Activated CD4-positive, alpha-beta T cell treated with anti-CD3 and anti-CD28 coated beads for 36 hours (primary cell): ENCODE measurements around the gene TNFSF8. TPM values are rescaled to one million over a fixed set of nuclear protein-coding genes. Genes with fewer than 3 reads are reported as not detected.

Experiments used
- ATAC-seq: fragments of 200-7000 bp; cut with Tn5 transposase; one replicate; pipeline ENCODE4 v1.10.0; 2021; ENCODE audit warnings: mild to moderate bottlenecking, moderate library complexity
- CTCF ChIA-PET: fragments of 350-600 bp; sonication (Branson Sonifier 250); formaldehyde crosslinking; loops from one replicate; lab custom pipeline; 2021; ENCODE audit warnings: antibody characterized with exemption; lab: Charles Lee
- POLR2A ChIA-PET: fragments of 350-600 bp; sonication (Branson Sonifier 250); formaldehyde crosslinking; loops from one replicate; lab custom pipeline; 2021; ENCODE audit warnings: antibody characterized with exemption, inconsistent platforms; lab: Charles Lee
- DNase-seq: peaks from one replicate; pipeline ENCODE4 v3.0.0-alpha.2; 2020
- H3K27ac Mint-ChIP-seq: one replicate; pipeline ENCODE4 v1.8.0; 2021; ENCODE audit warnings: mixed read lengths
- H3K27me3 Mint-ChIP-seq: one replicate; pipeline ENCODE4 v1.8.0; 2021; ENCODE audit warnings: mixed read lengths
- H3K36me3 Mint-ChIP-seq: one replicate; pipeline ENCODE4 v1.8.0; 2021; ENCODE audit warnings: low read depth, mixed read lengths
- H3K4me1 Mint-ChIP-seq: one replicate; pipeline ENCODE4 v1.8.0; 2021; ENCODE audit warnings: mixed read lengths
- H3K4me3 Mint-ChIP-seq: one replicate; pipeline ENCODE4 v1.8.0; 2021; ENCODE audit warnings: mild to moderate bottlenecking, moderate library complexity, mixed read lengths
- H3K9me3 Mint-ChIP-seq: one replicate; pipeline ENCODE4 v1.8.0; 2021; ENCODE audit warnings: low read depth, mixed read lengths
- intact Hi-C, 2 experiments: fragments of 100-400 bp; cut with DNase I in 1 of 2; cut with micrococcal nuclease in 1 of 2; formaldehyde crosslinking; loops; one replicate each; pipeline versions ENCODE4 v1.14.2 to v1.15.1; 2022 to 2024; cut with DNase I, micrococcal nuclease
- total RNA-seq, 2 experiments: library from RNA; stranded (reverse); gene quantifications; one replicate each; pipeline ENCODE4 v1.2.3, GENCODE V29; 2021

The TNFSF8 gene, protein sequence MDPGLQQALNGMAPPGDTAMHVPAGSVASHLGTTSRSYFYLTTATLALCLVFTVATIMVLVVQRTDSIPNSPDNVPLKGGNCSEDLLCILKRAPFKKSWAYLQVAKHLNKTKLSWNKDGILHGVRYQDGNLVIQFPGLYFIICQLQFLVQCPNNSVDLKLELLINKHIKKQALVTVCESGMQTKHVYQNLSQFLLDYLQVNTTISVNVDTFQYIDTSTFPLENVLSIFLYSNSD
- 10 to 100 TPM; 42.3 to 48.2 TPM for total RNA-seq

DNA sequence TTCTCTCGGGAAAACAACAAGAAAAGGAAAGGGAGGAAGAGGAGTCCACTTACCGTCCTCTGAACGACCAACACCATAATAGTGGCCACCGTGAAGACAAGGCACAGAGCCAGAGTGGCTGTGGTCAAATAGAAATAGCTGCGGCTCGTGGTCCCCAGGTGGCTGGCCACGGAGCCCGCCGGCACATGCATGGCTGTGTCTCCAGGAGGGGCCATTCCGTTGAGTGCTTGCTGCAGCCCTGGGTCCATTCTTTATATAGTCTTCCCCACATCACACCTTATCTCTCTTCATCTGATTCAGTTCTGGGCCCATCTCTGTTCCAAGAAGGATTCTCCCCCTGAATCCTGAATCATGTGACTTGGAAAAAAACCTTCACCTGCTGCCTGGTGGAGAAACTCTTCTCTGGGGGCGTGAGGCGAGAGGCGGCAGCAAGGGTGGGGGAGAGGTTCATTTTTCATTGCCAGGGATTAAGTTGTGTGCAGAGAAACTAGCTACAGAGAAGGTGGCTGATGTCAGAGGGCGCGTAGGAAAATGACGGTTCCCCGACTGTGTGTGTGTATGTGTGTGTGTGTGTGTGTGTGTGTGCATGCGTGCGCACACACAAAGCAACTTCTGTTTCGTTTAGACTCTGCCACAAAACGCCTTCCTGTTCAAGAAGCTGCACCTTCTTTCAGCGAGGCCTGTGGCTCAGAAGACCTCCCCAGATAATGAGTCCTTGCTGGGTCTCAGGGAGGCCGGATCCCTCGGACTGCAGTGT lies at the start of gene TNFSF8:
TSS of gene TNFSF8 (minus strand) at position 536 of the 757 bp plus-strand sequence. CDS start at position 248, 288 bp downstream.
- H3K4me1 Mint-ChIP-seq: peaks cover 49% of the 10 kb centered on the region
- H3K27me3 Mint-ChIP-seq: no peaks in the 10 kb centered on the region
- peak within 1 kb of the TSS; percentile 85 for H3K4me3 Mint-ChIP-seq
- ChIA-PET POLR2A (interaction anchor here (0.6 to 3.2 kb wide), 8 partner anchors 10 to 414 kb away, joined by 3 to 33 read pairs (median 4); no protein-coding TSS in a partner anchor), CTCF (interaction anchor here (0.9 to 3.7 kb wide), 11 partner anchors 9 to 277 kb away, joined by 3 to 44 read pairs (median 6); partner anchors contain the start of gene TEX48)
- peak within 1 kb of the TSS; percentile 98 for H3K27ac Mint-ChIP-seq
- peaks cover 3% of the 10 kb centered on the region for H3K9me3 Mint-ChIP-seq
- intact Hi-C loops: loop anchor here (1.0 to 5.0 kb wide), 10 partner anchors 28 to 248 kb away; partner anchors contain the start of gene TEX48 (in 1 of the 2)
- DNase-seq: peak; percentile 90
- peak; percentile 85 for ATAC-seq
- peaks cover 29% of the 10 kb centered on the region for H3K36me3 Mint-ChIP-seq

DNA sequence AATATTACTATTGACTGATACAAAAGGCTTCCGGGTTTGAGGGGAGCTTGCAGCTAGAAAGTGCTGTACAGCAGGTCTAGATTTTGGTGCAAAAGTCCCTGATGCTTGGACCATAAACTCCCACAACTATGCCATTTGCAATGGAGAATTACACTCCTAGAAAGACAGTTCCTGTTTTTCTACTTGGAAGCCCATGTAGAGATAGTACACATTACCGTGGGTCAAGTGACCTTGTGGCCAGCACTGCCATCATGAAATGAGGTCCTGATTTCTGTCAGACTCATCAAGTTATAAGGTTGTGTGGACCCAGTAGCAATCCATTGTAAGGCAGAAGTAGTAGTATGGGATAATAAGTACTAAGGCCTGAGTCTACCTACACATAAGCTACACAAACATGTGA lies 42.8 kb upstream of the TNFSF8 start:
- Mint-ChIP-seq H3K27me3 (no peaks in the 10 kb centered on the region), H3K27ac (no peak overlapping the region), H3K36me3 (no peaks in the 10 kb centered on the region), H3K9me3 (peaks cover 3% of the 10 kb centered on the region), H3K4me3 (no peak overlapping the region), H3K4me1 (peaks cover 16% of the 10 kb centered on the region)
- CTCF ChIA-PET: interaction anchor here (1.1 to 1.5 kb wide), 2 partner anchors 32 to 43 kb away, joined by 3 read pairs; no protein-coding TSS in a partner anchor
- DNase-seq (no peak), ATAC-seq (no peak)
- intact Hi-C loops: no loop called here
- POLR2A ChIA-PET: no interaction called here

DNA sequence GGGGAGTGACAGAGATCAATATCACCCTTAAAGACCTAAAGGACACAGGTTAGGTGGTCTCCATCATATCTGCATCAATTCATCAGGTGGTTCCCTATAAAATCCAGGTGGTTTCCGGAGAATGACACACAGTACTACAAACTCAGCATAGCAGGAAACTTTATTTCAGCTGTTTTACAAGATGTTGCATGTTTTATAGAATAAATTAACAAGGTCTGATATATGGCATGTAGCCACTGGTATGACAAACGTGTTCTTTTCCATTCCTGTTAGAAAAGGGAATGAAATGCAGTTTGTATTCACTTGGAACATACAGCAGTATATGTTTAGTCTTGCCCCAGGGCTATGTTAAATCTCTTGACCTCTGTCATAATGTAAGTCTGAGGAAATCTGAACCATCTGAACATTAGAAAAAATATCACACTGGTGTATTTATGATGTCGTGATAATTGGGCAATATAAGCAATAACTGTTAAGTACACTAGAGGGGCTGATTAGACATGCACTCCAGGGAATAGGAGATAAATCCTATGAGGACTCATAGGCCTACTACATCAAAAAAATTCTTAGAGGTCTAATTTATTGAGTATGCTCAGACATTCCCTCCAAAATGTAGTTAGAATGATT lies 42.2 kb upstream of the TNFSF8 start:
- H3K36me3 Mint-ChIP-seq: no peaks in the 10 kb centered on the region
- ATAC-seq: no peak
- DNase-seq: no peak
- no peak overlapping the region for H3K27ac Mint-ChIP-seq
- intact Hi-C loops: no loop called here
- CTCF ChIA-PET: interaction anchor here (0.6 to 3.6 kb wide), 5 partner anchors 9 to 292 kb away, joined by 3 to 17 read pairs (median 3); no protein-coding TSS in a partner anchor
- H3K4me3 Mint-ChIP-seq: no peak overlapping the region
- H3K9me3 Mint-ChIP-seq: peaks cover 3% of the 10 kb centered on the region
- no peaks in the 10 kb centered on the region for H3K27me3 Mint-ChIP-seq
- POLR2A ChIA-PET: no interaction called here
- peaks cover 21% of the 10 kb centered on the region for H3K4me1 Mint-ChIP-seq

DNA sequence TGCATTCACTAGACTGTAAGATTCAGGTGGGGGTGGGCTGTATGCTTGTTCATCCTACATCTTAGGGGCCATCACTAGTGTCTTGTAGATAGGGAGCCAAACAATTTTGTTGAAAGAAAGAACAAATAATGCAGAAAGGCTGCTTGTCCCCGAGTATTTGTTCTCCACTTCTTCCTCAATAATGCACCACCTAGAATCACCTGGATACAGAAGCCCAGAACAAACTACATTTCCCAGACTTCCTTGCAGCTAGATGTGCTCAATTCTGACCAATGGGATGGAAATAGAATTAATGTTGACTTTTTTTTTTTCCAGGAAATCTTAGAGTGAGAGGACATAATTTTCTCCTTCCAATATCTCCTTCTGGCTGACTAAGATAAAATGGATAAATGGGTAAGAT lies 38.9 kb upstream of the TNFSF8 start:
- intact Hi-C loops: loop anchor here in 1 of 2 experiments (2.0 kb wide), 1 partner anchor 38 kb away; the partner anchor contains the start of gene TNFSF8
- no peaks in the 10 kb centered on the region for H3K27me3 Mint-ChIP-seq
- no peaks in the 10 kb centered on the region for H3K36me3 Mint-ChIP-seq
- DNase-seq (no peak), ATAC-seq (peak; percentile 26)
- POLR2A ChIA-PET: interaction anchor here (0.6 kb wide), 1 partner anchor 358 kb away, joined by 3 read pairs; the partner anchor contains the start of gene TMEM268
- H3K4me1 Mint-ChIP-seq: peaks cover 28% of the 10 kb centered on the region
- H3K9me3 Mint-ChIP-seq: no peaks in the 10 kb centered on the region
- no peak overlapping the region for H3K4me3 Mint-ChIP-seq
- H3K27ac Mint-ChIP-seq: no peak overlapping the region
- CTCF ChIA-PET: interaction anchor here (3.6 kb wide), 1 partner anchor 8 kb away, joined by 17 read pairs; no protein-coding TSS in a partner anchor

DNA sequence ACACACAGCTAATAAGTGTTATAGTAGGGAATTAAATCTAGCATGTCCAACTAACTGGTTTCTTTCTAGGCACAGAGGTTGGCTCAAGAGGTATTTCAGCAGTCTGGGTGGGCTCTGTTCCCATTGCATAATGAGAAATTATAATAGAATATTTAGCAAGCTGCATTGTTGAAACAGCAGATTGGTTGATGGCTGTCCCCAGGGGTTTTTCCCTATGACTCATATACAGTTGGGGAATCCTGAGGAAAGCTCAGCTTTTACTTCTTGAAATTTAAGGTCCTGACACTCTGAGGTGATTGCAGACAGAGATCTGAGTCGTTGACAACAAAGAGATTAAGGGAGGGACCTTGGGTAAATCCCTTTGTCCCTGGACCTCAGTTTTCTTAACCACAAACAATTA lies 38.3 kb upstream of the TNFSF8 start:
- Mint-ChIP-seq H3K27me3 (no peaks in the 10 kb centered on the region), H3K27ac (no peak overlapping the region), H3K4me1 (peaks cover 28% of the 10 kb centered on the region), H3K36me3 (peaks cover 1% of the 10 kb centered on the region), H3K9me3 (no peaks in the 10 kb centered on the region), H3K4me3 (no peak overlapping the region)
- intact Hi-C loops: loop anchor here in 1 of 2 experiments (2.0 kb wide), 1 partner anchor 38 kb away; the partner anchor contains the start of gene TNFSF8
- ChIA-PET CTCF (interaction anchor here (0.8 to 1.3 kb wide), 3 partner anchors 20 to 70 kb away, joined by 3 read pairs; no protein-coding TSS in a partner anchor), POLR2A (interaction anchor here (0.8 to 0.9 kb wide), 2 partner anchors 21 to 138 kb away, joined by 3 to 4 read pairs; no protein-coding TSS in a partner anchor)
- ATAC-seq: peak; percentile 90
- no peak for DNase-seq

DNA sequence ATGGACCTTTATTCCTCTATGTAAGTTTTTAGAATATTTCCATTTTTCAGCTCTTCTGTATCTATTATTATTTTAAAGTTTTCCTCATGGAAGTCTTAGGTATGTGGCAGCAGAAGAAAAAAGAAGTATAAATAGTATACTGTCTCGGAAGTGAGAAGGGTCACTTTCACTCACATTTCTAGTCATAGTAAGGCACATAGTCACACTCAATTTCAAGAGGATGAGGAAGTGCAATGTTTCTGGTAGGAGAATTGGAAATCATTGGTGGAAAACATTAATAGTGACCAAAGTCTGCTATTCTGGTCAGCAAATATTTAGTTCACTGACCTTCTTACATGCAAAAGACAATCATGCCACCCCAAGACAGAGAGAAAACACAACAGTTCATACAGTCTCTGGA lies 35.2 kb upstream of the TNFSF8 start:
- peaks cover 33% of the 10 kb centered on the region for H3K4me1 Mint-ChIP-seq
- ATAC-seq: no peak
- POLR2A ChIA-PET: no interaction called here
- CTCF ChIA-PET: no interaction called here
- no peaks in the 10 kb centered on the region for H3K27me3 Mint-ChIP-seq
- H3K9me3 Mint-ChIP-seq: peaks cover 19% of the 10 kb centered on the region
- no peak overlapping the region for H3K4me3 Mint-ChIP-seq
- no peak overlapping the region for H3K27ac Mint-ChIP-seq
- no peak for DNase-seq
- intact Hi-C loops: no loop called here
- H3K36me3 Mint-ChIP-seq: peaks cover 20% of the 10 kb centered on the region

DNA sequence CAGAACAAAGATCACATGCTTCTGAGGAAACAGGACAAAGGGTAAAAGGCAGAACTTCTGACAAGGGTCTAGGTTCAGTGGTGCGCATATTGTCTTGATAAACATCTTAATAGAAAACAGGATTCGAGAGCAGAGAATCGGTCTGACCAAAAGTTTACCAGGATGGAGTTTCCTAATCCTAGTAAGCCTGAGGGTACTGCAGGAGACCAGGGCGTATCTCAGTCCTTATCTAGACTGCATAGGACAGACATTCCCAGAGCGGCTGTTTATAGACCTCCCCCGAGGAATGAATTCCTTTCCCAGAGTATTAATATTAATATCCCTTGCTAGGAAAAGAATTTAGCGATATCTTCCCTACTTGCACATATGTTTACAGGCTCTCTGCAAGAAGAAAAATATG lies 32.4 kb upstream of the TNFSF8 start:
- DNase-seq: no peak
- ChIA-PET CTCF (no interaction called here), POLR2A (no interaction called here)
- Mint-ChIP-seq H3K27ac (no peak overlapping the region), H3K36me3 (peaks cover 38% of the 10 kb centered on the region), H3K4me3 (no peak overlapping the region), H3K9me3 (peaks cover 30% of the 10 kb centered on the region), H3K27me3 (no peaks in the 10 kb centered on the region), H3K4me1 (peaks cover 41% of the 10 kb centered on the region)
- intact Hi-C loops: no loop called here
- ATAC-seq: no peak

DNA sequence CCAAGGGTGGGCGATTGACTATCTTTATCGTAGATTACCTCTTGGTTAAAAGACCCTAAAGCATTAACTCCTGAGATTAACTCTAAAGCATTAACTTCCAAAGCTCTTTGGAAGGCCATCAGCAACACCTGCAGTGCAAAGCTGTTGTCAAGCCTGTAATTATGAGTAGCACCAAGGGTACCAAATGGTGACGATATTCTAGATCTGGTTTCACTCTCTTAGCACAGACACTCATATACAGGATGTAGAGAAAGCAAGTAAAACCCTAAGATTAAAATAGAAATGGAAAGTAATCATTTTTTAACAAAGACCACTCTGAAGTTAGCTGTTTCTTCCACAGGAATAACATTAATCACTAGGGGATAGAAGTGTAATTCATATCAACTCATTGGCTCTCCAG lies 29.9 kb upstream of the TNFSF8 start:
- intact Hi-C loops: no loop called here
- no peak for DNase-seq
- H3K36me3 Mint-ChIP-seq: peaks cover 45% of the 10 kb centered on the region
- H3K27me3 Mint-ChIP-seq: no peaks in the 10 kb centered on the region
- H3K4me1 Mint-ChIP-seq: peaks cover 46% of the 10 kb centered on the region
- H3K27ac Mint-ChIP-seq: peak overlapping the region; percentile 81
- no peak overlapping the region for H3K4me3 Mint-ChIP-seq
- ChIA-PET CTCF (interaction anchor here (0.7 to 2.7 kb wide), 9 partner anchors 11 to 279 kb away, joined by 3 to 17 read pairs (median 5); no protein-coding TSS in a partner anchor), POLR2A (interaction anchor here (1.0 to 3.3 kb wide), 3 partner anchors 29 to 269 kb away, joined by 3 to 16 read pairs (median 7); no protein-coding TSS in a partner anchor)
- ATAC-seq: peak; percentile 51
- peaks cover 30% of the 10 kb centered on the region for H3K9me3 Mint-ChIP-seq

DNA sequence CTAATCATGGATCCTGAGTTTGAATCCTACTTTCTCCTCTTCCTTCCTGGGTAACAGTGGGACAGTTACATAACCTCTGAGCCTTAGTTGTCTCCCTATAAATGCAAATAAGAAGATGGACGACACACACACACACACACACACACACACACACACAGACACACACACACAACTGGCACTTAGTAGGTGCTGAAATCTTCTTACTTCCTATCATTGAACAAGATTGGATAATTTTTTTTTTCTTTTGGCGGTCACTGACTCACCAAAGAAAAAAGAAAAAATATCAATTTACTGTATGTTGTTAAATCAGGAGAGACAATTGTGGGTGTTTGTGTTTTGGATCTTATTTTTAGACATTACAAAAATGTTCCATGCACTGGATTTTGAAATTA lies 28.4 kb upstream of the TNFSF8 start:
- DNase-seq (no peak), ATAC-seq (no peak)
- Mint-ChIP-seq H3K4me3 (no peak overlapping the region), H3K36me3 (peaks cover 45% of the 10 kb centered on the region), H3K27ac (peak overlapping the region; percentile 96), H3K27me3 (no peaks in the 10 kb centered on the region), H3K9me3 (peaks cover 30% of the 10 kb centered on the region), H3K4me1 (peaks cover 51% of the 10 kb centered on the region)
- intact Hi-C loops: loop anchor here (1.0 to 5.0 kb wide), 9 partner anchors 28 to 268 kb away; partner anchors contain the start of gene TNFSF8 (in 2 of the 2)
- POLR2A ChIA-PET: interaction anchor here (0.7 to 3.3 kb wide), 3 partner anchors 30 to 240 kb away, joined by 3 to 16 read pairs (median 7); no protein-coding TSS in a partner anchor
- CTCF ChIA-PET: interaction anchor here (1.5 to 2.2 kb wide), 2 partner anchors 30 to 278 kb away, joined by 3 to 9 read pairs; no protein-coding TSS in a partner anchor

DNA sequence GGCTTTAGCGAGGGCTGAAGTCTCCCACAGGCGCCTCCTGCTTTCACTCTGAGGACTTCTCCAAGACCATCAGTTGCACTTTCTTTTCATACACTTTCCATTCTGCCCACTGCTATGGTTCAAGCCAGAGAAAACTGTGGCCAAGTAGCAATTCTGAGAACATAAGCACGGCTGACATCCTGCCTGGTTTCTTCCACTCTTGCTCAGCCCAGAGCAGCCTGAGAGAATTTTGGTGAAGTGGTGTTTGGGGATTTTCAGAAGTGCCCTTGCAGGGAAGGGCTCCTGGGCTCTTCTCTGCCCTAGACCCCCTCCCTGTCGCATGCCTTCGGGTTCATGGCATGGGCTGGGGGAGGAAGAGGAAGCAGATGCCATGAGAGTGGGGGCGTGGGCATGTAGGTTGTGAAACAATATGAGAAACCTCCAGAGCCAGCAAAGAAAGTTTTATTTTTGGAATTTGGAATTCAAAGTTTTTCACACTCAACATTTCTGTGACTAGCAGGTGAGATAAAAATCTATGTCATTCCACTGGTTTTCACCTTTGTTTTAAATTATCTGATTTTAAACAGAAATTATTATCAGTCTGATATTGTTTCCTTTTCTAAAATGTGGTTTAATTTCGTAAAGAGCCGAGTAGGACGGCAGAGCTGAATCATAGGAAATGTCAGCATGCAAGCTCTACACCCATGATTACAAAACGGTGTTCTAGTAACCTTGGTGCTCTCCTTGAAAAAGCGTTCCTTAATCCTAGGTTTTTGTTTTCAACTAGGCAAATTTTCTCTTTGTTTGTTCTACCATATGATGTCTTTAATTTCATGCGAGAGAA lies 27.8 kb upstream of the TNFSF8 start:
- Mint-ChIP-seq H3K36me3 (peaks cover 43% of the 10 kb centered on the region), H3K27ac (peak overlapping the region; percentile 96), H3K4me1 (peaks cover 56% of the 10 kb centered on the region), H3K9me3 (peaks cover 30% of the 10 kb centered on the region), H3K4me3 (peak overlapping the region; percentile 68), H3K27me3 (no peaks in the 10 kb centered on the region)
- intact Hi-C loops: loop anchor here (1.0 to 5.0 kb wide), 9 partner anchors 27 to 267 kb away; partner anchors contain the start of gene TNFSF8 (in 2 of the 2)
- ATAC-seq (peak; percentile 83), DNase-seq (peak; percentile 68)
- POLR2A ChIA-PET: interaction anchor here (0.6 to 1.7 kb wide), 3 partner anchors 31 to 240 kb away, joined by 3 to 7 read pairs (median 4); no protein-coding TSS in a partner anchor
- CTCF ChIA-PET: interaction anchor here (0.6 kb wide), 1 partner anchor 31 kb away, joined by 5 read pairs; no protein-coding TSS in a partner anchor
